Endothelial cell of umbilical vein (primary cell): ENCODE results near the gene CDHR1.

Experiments used
- EZH2 ChIP-seq: IDR thresholded peaks from 2 replicates; pipeline ENCODE4 v1.6.1; 2012; ENCODE audit warnings: borderline replicate concordance, low read depth, mild to moderate bottlenecking, moderate library complexity, low read length, inconsistent platforms; ENCODE audit not compliant: severe bottlenecking
- POLR2AphosphoS5 ChIP-seq: IDR thresholded peaks from 2 replicates; pipeline ENCODE4 v1.6.1; 2012; ENCODE audit warnings: low read depth, mild to moderate bottlenecking, control low read depth, low read length, moderate library complexity; ENCODE audit not compliant: insufficient read depth
- TF ChIP-seq, protein P1 (sequence below), 2 donors: IDR thresholded peaks; 1 replicate in 1 of 2; 2 replicates in 1 of 2; pipeline ENCODE4 v1.5.1; 2011; ENCODE audit warnings: low read length in 2 of 2, mild to moderate bottlenecking in 2 of 2, moderate library complexity in 2 of 2, control low read depth in 1 of 2, inconsistent platforms in 1 of 2, low read depth in 1 of 2; ENCODE audit not compliant: insufficient read depth in 1 of 2; ENCODE audit errors: extremely low read depth in 1 of 2

DNA sequence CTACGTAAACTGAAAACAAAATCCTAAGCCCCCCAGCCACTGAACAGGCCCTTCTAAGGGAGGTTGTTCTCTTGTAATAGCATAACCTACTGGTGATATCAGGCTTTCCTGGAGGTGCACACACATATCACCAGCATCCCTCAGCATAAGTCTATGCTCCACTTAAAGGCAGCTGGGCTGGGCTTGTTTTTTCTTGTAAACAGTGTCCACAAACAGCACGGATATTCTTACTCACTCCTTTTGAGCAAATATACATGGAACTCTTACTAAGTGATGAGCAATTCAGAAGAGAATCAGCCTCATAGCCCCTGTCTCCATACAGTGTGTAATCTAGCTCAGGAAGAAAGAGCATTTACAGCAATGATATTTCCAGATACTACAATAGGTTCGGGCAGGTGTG is 44.6 kb downstream of the CDHR1 start:
- TF ChIP-seq, protein P1, sequence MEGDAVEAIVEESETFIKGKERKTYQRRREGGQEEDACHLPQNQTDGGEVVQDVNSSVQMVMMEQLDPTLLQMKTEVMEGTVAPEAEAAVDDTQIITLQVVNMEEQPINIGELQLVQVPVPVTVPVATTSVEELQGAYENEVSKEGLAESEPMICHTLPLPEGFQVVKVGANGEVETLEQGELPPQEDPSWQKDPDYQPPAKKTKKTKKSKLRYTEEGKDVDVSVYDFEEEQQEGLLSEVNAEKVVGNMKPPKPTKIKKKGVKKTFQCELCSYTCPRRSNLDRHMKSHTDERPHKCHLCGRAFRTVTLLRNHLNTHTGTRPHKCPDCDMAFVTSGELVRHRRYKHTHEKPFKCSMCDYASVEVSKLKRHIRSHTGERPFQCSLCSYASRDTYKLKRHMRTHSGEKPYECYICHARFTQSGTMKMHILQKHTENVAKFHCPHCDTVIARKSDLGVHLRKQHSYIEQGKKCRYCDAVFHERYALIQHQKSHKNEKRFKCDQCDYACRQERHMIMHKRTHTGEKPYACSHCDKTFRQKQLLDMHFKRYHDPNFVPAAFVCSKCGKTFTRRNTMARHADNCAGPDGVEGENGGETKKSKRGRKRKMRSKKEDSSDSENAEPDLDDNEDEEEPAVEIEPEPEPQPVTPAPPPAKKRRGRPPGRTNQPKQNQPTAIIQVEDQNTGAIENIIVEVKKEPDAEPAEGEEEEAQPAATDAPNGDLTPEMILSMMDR (IDR thresholded peaks at IDR 0.05; ENCODE audit: extremely low read depth in 1 of 2, insufficient read depth in 1 of 2, low read depth in 1 of 2, low read length in 2 of 2) = no peak
- no peak for TF ChIP-seq EZH2
- TF ChIP-seq POLR2AphosphoS5 = no peak
